ENCODE data around the gene ITM2C.

- TF ChIP-seq CTCF (conservative IDR thresholded peaks at IDR 0.05) (no peak), ZFX (IDR thresholded peaks at IDR 0.05) (no peak)
Observed at GRCh38 chr2:230896346-230897115, 31.8 kb downstream of the ITM2C start.
